Stimulated activated CD4-positive, alpha-beta T cell treated with anti-CD3 and anti-CD28 coated beads, TNF-alpha, amount 100 ng/mL, for 4 hours (primary cell): ENCODE results near the gene GREM1.

Source experiments
- DNase-seq, 3 experiments: peaks; one replicate each; pipeline ENCODE4 v3.0.0-alpha.2; 2020; ENCODE audit warnings: low read depth in 3 of 3

Gene GREM1

DNA sequence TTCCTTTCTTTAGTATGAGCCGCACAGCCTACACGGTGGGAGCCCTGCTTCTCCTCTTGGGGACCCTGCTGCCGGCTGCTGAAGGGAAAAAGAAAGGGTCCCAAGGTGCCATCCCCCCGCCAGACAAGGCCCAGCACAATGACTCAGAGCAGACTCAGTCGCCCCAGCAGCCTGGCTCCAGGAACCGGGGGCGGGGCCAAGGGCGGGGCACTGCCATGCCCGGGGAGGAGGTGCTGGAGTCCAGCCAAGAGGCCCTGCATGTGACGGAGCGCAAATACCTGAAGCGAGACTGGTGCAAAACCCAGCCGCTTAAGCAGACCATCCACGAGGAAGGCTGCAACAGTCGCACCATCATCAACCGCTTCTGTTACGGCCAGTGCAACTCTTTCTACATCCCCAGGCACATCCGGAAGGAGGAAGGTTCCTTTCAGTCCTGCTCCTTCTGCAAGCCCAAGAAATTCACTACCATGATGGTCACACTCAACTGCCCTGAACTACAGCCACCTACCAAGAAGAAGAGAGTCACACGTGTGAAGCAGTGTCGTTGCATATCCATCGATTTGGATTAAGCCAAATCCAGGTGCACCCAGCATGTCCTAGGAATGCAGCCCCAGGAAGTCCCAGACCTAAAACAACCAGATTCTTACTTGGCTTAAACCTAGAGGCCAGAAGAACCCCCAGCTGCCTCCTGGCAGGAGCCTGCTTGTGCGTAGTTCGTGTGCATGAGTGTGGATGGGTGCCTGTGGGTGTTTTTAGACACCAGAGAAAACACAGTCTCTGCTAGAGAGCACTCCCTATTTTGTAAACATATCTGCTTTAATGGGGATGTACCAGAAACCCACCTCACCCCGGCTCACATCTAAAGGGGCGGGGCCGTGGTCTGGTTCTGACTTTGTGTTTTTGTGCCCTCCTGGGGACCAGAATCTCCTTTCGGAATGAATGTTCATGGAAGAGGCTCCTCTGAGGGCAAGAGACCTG is 13.2 kb downstream of the GREM1 start:
- no peak for DNase-seq

DNA sequence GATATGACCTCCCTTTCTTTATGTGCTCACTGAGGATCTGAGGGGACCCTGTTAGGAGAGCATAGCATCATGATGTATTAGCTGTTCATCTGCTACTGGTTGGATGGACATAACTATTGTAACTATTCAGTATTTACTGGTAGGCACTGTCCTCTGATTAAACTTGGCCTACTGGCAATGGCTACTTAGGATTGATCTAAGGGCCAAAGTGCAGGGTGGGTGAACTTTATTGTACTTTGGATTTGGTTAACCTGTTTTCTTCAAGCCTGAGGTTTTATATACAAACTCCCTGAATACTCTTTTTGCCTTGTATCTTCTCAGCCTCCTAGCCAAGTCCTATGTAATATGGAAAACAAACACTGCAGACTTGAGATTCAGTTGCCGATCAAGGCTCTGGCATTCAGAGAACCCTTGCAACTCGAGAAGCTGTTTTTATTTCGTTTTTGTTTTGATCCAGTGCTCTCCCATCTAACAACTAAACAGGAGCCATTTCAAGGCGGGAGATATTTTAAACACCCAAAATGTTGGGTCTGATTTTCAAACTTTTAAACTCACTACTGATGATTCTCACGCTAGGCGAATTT is 14.9 kb downstream of the GREM1 start:
- no peak for DNase-seq

DNA sequence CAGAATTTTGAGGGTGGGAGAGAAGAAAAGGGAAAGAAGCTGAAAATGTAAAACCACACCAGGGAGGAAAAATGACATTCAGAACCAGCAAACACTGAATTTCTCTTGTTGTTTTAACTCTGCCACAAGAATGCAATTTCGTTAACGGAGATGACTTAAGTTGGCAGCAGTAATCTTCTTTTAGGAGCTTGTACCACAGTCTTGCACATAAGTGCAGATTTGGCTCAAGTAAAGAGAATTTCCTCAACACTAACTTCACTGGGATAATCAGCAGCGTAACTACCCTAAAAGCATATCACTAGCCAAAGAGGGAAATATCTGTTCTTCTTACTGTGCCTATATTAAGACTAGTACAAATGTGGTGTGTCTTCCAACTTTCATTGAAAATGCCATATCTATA is 15.5 kb downstream of the GREM1 start:
- DNase-seq: no peak

DNA sequence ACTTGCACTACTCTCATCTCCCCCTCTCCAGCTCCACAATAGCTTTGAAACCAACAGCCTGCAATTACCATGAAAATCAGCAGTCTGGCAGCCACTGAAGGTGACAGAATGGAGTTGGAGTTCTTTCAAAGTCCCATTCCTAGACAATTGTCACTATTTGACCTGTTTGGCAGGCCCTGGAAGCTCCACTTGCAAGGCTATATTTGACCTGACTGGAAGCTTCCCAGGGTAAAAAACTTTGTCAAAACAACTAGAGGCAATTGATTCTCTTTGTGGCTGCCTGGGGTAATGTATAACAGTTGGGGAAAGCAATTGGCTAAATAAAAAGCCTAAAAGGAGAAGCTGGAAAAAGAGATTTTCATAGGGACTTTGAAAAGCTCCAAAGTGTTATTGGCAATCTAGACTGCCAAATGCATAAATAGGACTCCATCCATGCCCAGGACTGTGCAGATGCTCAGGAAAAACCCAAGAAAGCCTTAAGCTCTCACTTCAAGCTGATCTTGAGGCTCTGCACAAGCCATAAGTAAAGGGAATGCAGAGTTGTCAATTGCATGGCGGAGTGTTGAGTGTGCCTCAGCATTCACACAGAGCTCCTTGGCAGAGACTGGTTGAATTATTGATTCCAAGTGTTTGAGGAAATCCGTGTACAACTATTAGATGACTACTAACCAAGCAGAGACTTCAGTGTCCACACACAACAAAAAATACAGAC is 18.3 kb downstream of the GREM1 start:
- no peak for DNase-seq

DNA sequence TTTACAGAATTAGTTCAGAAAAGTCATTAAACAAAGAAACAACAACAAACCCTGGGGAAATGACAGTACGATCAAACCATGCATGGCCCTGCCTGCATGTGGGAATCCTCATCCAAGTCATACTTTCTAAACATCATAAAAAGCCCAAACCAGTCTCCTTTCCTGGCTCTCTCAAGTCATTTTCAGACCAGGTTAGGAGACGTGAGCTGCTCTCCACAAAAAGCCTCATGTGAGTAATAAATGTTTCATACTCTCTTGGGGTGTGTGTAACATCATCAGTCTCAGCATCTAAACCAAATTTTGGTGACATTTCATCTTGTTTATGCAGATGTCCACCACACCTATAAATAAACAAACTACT is 18.9 kb downstream of the GREM1 start:
- DNase-seq: no peak

DNA sequence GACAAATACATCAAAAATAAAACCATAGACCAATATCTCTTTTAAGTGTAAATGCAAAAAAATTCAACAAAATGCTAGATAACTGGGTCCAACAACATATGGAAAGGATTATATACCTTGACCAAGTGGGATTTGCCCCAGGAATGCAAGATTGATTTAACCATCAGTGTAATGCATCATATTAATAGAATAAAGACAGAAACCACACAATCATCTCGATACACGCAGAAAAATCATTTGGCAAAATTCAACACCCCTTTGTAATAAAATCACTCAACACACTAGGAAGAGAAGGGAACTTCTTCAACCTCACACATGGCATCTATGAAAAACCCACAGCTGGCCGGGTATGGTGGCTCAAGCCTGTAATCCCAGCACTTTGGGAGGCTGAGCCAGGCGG is 19.5 kb downstream of the GREM1 start:
- no peak for DNase-seq

DNA sequence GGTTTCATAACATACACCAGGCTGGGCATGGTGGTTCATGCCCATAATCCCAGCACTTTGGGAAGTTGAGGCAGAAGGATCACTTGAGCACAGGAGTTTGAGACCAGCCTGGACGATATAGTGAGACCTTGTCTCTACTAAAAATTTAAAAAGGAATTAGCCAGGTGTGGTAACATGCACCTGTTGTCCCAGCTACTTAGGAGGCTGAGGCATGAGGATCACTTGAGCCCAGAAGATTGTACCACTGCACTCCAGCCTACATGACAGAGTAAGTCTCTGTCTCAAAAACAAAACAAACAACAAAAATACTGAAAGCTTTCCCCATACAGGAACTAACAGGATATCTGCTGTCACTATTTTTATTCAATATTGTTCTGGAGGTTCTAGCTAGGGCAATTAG is 20.9 kb downstream of the GREM1 start:
- DNase-seq: no peak

DNA sequence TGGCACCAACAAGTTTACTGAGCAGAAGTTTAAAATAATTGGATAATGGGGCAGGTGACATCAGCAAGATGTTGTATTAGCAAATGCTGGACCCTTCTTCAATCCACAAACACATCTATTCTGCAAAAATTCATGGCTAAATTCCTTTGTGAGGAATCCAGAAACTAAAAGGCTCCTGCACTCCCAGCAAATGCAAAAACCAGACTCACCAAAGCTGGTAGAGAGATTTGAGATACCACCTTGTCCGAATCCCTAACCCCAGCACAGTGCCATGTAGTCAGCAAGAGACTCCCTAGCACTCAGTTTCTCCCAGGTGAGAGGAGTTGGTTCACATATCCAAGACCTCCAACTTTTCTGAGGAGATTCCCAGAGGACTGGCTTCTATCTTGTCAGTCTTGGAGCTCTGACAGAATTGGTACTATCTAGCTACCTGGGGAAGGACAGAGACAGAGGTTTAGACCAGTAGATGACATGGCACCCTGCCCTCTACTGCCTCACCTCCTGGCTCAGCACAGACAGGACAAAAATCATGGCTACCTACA is 21.8 kb downstream of the GREM1 start:
- DNase-seq: no peak

DNA sequence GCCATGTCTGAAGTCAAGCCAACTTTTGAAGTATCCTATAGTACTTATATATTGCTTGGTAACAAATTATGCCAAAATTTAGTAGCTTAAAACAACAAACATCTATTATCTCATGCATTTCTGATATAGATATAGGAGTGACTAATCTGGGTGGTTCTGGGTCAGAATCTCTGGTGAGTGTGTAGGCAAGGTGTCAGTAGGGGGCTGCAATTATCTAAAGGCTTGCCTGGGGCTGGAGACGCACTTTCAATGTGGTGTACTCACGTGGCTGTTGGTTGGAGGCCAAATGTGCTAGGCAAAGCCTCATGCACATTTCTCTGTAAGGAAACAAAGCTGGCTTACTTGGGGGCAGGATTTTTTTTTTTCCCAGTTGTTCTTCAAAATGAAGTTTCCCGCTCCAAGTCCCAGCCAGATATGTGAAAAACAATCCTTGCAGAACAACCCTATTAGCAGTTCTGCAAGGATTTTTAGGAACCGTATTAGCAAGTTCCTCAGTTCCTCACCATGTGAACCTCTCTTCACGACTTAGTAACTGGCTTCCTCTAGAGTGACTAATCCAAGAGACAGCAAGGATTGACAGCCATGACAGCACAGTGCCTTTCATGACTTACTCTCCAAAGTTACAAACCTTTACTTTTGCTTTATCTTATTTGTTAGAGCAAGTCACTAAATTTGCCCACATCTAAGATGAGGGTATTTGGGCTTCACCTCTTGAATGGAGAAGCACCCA is 25.8 kb downstream of the GREM1 start:
- DNase-seq: no peak

DNA sequence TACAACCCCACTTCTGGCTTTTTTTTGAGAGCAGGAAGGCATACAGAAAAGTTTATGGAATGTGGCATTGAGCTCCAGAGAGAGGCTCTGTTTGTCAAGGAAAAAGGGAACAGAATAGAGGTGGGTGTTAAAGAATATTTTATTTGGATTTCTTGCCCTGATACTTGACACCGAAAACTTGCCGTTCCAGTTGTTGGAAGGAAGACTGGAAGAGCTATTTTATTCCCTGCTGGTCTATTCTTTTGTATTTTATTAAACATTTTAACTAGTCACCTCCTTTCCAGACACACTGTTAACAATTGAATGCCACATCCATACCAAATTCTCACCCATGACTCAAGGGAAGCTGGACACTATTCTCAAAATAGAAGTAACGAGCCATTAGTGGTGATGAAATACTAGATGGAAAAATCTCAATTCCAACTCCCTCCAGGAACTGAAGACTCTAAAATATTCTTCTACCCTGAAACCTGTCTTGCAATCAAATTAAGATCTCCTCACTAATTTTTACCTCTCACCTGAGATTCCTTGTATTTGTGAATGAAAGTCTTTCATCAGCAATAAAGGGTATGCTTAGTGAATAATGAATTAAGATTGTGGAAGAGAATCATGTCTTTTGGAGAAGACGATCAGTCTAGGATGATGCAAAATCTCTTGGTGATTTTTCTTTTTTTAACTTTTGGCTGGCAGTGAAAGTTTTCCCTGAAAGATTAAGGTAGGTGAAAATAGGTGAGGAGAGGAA is 28.5 kb downstream of the GREM1 start:
- DNase-seq: no peak

DNA sequence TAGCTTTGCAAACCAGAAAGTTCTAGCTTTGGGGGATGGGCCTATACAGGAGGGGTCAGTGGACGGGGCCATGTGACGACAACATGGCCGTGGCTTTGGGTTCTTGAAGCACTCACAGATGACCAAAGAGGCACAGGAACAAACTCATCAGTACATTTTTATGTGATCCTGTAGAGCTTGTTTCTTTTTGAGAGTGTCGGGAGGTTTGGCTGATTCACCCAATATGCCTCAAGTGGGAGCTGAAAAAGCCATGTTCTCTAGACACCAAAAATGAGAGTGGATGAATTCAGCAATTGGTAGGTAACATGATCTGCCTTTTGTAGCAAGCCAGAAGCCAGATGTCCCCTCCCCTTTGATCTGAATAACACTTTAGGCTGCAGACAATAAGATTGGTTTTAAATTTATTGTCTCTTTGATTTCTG is 30.1 kb downstream of the GREM1 start:
- DNase-seq: no peak

DNA sequence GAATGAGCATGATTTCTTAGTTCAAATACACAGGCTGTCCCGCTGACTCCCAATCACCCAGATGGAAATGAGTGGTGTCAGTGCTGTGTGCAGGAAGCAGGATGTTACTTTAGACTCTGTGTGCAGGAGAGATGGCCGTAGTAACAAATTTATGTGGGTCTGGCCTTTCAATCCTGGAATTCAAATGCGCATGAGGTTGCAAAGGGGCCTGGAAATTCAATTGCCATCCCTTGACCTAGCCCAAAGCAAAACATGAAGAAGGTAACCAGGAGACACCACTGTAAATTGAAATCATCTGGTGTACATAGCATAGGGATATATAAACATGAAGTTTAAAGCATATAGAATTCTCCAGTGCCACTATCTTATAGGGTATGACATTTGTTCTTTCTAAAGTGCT is 33.2 kb downstream of the GREM1 start:
- no peak for DNase-seq

DNA sequence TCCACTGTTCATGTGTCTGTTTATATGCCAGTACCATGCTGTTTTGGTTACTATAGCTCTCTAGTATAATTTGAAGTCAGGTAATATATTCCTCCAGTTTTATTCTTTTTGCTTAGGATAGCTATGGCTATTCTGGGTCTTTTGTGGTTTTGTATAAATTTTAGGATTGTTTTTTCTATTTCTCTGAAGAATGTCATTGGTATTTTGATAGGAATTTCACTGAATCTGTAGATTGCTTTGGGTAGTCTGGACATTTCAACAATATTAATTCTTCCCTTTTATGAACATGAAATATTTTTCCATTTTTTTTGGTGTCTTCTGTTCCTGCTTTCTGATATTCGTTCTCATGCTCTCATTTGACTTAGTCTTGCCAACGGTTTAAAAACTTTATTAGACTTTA is 39.6 kb downstream of the GREM1 start:
- DNase-seq: no peak

DNA sequence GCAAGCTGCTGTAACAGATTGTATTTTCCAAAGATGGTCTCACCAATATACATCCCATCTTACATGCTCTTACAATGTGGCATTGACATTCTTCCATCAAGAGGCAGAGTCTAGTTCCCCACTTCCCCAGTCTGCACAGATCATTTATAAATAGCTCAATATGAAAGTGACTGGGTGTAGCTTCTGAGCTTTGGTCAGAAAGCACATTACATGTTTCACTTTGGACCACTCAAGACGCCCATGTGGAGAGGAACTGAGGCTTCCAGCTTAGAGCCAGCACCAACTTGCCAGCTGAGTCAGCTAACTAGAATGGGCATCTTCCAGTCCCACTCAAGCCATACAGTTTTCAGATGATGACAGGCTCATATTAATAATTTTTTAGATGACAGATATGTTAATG is 45.5 kb downstream of the GREM1 start:
- DNase-seq: no peak

DNA sequence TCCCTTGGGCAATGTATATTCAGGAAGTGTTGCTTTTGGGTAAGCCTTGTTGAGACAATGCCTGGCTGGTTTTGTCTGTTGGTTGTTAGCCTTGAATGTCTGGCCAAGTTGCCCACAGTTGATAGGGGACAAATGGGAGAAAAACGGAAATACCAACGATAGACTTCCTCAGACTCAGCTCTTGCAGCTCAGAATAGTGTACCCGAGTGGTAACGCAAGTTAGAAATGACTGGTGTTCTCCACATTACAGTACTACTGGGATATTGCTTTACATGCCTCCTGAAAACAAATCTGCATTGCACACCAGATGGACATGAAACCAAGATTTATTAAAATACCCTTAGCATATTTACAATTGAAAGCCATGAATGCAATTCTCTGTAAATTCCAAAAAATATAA is 47.4 kb downstream of the GREM1 start:
- DNase-seq: no peak

DNA sequence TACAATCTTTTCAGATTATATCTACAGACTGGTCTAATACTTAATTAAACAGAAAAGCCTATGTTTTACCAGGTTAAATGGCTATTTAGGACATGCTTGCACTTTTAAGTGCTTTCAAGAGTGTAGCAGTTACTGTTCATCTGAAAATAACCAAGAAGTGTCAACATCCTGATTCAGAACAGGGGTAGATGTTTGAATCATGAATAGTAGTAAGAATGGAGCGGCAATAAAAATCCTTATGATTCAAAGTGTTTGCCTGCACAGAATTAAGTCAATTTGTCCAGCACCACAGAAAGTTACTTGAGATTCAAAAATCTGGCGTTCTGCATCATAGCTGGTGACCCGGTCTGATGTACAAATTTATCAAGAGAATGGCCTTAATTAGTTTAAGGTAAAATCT is 48.3 kb downstream of the GREM1 start:
- DNase-seq: no peak

DNA sequence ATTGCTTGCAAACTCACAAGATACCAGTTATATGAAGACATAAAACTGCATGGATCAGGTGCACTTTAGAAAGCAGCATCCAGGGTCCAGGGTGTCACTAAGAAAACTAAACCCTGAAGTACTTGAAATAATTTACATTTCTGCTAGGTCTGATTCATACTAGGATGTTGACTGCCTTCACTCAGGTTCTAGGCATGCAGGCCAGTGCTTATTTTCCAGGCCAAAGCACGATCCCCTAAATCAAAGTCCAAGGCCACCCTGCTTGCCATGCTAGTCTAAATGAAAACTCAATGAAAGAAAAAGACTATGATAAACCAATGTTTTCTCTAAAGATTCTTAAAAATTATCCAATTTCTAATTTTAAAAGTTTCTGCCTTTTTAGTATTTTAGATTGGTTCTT is 49.4 kb downstream of the GREM1 start:
- DNase-seq: no peak

DNA sequence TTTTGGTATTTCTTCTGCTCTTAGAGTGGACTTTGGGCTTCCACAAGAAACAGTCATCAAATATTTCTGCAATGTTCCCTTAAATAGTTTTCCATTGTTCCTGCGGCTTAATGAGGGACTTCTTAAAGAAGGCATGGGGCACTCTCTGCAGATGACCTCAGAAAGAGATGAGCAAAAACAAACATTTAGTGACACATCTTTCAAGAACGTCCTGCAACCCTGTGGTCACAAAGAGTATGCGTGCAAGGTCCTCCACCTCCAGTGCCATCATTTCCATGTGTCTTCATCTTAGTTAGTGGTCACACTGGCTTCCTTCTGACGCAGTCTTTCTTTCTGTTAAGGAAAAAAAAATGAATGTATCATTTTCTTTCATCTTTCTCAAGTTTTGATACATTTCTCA is 56.2 kb downstream of the GREM1 start:
- no peak for DNase-seq

DNA sequence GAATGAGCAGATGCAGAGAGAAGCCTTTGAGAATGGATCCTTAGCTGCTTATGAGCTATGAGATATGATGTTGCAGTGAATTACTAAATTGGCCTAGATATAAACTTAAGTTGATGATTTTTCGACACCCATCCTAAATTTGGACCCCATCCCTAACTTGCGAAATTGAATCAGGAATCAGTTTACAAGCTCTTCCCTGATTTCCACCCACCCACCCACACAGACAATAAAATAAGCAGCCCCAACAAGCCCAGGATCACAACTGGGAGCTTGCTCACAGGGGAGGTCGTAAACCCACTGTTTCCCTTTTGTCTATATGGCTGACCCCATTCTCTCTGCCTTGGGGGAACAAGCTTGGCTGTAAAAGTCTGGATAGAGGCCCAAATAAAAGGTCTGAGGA is 57.3 kb downstream of the GREM1 start:
- DNase-seq: no peak

DNA sequence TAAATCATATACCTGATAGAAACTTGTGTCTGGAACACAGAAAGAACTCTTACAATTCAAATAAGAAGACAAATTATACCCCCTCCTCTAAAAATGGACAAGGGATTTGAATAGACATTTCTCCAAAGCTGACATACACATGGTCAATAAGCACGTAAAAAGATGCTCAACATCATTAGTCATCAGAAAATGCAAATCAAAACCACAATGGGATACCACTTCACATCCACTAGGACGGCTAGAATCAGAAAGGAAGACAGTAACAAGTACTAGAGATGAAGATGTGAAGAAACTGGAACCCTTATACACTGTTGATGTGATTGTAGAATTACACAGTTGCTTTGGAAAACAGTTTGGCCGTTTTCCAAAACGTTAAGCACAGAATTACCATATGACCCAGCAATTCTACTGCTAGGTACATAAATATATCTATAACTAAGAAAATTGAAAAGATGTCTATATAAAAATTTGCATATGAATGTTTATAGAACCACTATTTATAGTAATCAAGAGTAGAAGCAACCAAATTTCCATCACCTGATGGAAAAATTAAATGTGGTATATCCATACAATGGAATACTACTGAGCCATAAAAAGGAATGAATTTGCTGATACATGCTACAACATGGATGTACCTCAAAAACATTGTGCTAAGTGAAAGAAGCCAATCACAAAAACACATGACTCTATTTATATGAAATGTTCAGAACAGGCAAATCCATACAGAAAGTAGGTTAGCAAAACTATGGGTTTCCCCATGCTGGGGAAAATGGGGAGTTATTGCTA is 60.8 kb downstream of the GREM1 start:
- DNase-seq: no peak
